ENCODE results near the gene SURF4.

The SURF4 gene

GRCh38 chr9:133366435-133366834 lies 9.4 kb downstream of the SURF4 start:
- peaks cover 73% of the 10 kb centered on the region for H3K79me2 ChIP-seq (ENCODE audit: low read length)
- no peak overlapping the region for H3K4me2 ChIP-seq (ENCODE audit: low read depth, low read length)
- TF ChIP-seq CTCF (IDR thresholded peaks at IDR 0.05; ENCODE audit: low read length) (no peak), EZH2 (optimal IDR thresholded peaks at IDR 0.05; ENCODE audit: low read depth, low read length) (no peak), EZH2phosphoT487 (IDR thresholded peaks at IDR 0.05; ENCODE audit: low read length) (no peak)
- H3K4me1 ChIP-seq (ENCODE audit: low read length), result no peaks in the 10 kb centered on the region
- H3K27ac ChIP-seq (ENCODE audit: low read length), result no peak overlapping the region
- H3K9me2 ChIP-seq (replicated peaks; ENCODE audit: insufficient read depth, low read length), result no peaks in the 10 kb centered on the region
- no peaks in the 10 kb centered on the region for H3K9me3 ChIP-seq (replicated peaks; ENCODE audit: insufficient read depth, low read length)
- DNase-seq, result no peak
- peaks cover 34% of the 10 kb centered on the region; the same call in 1 of the 2 replicates for H4K20me1 ChIP-seq (ENCODE audit: insufficient read depth, low read length)
- no peak overlapping the region for H2AFZ ChIP-seq (ENCODE audit: low read length)
- no peaks in the 10 kb centered on the region for H3K27me3 ChIP-seq (replicated peaks; ENCODE audit: insufficient read depth, low read length)
- no peak overlapping the region for H3K9ac ChIP-seq (ENCODE audit: low read length)
- H3K36me3 ChIP-seq (replicated peaks; ENCODE audit: insufficient read depth, low read length), result peaks cover 13% of the 10 kb centered on the region; the same call in 1 of the 2 replicates
- H3K4me3 ChIP-seq (ENCODE audit: low read length), result no peak overlapping the region
- H3F3A ChIP-seq (ENCODE audit: insufficient read depth, low read length), result no peaks in the 10 kb centered on the region

- Histone ChIP-seq H3K4me2 (ENCODE audit: low read depth, low read length) (no peak overlapping the region), H3K27me3 (replicated peaks; ENCODE audit: insufficient read depth, low read length) (no peaks in the 10 kb centered on the region), H3K79me2 (ENCODE audit: low read length) (peaks cover 55% of the 10 kb centered on the region), H3K27ac (ENCODE audit: low read length) (no peak overlapping the region), H4K20me1 (ENCODE audit: insufficient read depth, low read length) (0 out of 2 replicates have a peak, but pooled peaks cover 8% of the 10 kb centered on the region), H3K9me2 (replicated peaks; ENCODE audit: insufficient read depth, low read length) (no peaks in the 10 kb centered on the region), H2AFZ (ENCODE audit: low read length) (no peak overlapping the region), H3F3A (ENCODE audit: insufficient read depth, low read length) (no peaks in the 10 kb centered on the region), H3K36me3 (replicated peaks; ENCODE audit: insufficient read depth, low read length) (peaks cover 13% of the 10 kb centered on the region; the same call in 1 of the 2 replicates), H3K4me1 (ENCODE audit: low read length) (peaks cover 4% of the 10 kb centered on the region; the same call in 1 of the 2 replicates), H3K4me3 (ENCODE audit: low read length) (no peak overlapping the region), H3K9me3 (replicated peaks; ENCODE audit: insufficient read depth, low read length) (no peaks in the 10 kb centered on the region), H3K9ac (ENCODE audit: low read length) (no peak overlapping the region)
- TF ChIP-seq EZH2 (optimal IDR thresholded peaks at IDR 0.05; ENCODE audit: low read depth, low read length) (no peak), CTCF (IDR thresholded peaks at IDR 0.05; ENCODE audit: low read length) (no peak), EZH2phosphoT487 (IDR thresholded peaks at IDR 0.05; ENCODE audit: low read length) (no peak)
- no peak for DNase-seq
Observed at GRCh38 chr9:133362359-133363044, 13.4 kb downstream of the SURF4 start.

GRCh38 chr9:133361507-133362092 lies 14.3 kb downstream of the SURF4 start:
- Histone ChIP-seq H3K4me1 (ENCODE audit: low read length) (peaks cover 8% of the 10 kb centered on the region; the same call in 1 of the 2 replicates), H4K20me1 (ENCODE audit: insufficient read depth, low read length) (0 out of 2 replicates have a peak, but pooled peaks cover 8% of the 10 kb centered on the region), H3K79me2 (ENCODE audit: low read length) (peaks cover 55% of the 10 kb centered on the region), H3F3A (ENCODE audit: insufficient read depth, low read length) (no peaks in the 10 kb centered on the region), H3K9me3 (replicated peaks; ENCODE audit: insufficient read depth, low read length) (no peaks in the 10 kb centered on the region), H3K27ac (ENCODE audit: low read length) (no peak overlapping the region), H2AFZ (ENCODE audit: low read length) (no peak overlapping the region), H3K4me2 (ENCODE audit: low read depth, low read length) (no peak overlapping the region), H3K4me3 (ENCODE audit: low read length) (no peak overlapping the region), H3K9me2 (replicated peaks; ENCODE audit: insufficient read depth, low read length) (no peaks in the 10 kb centered on the region), H3K36me3 (replicated peaks; ENCODE audit: insufficient read depth, low read length) (peaks cover 13% of the 10 kb centered on the region; the same call in 1 of the 2 replicates), H3K27me3 (replicated peaks; ENCODE audit: insufficient read depth, low read length) (no peaks in the 10 kb centered on the region), H3K9ac (ENCODE audit: low read length) (no peak overlapping the region)
- DNase-seq, result no peak
- TF ChIP-seq CTCF (IDR thresholded peaks at IDR 0.05; ENCODE audit: low read length), result no peak
- TF ChIP-seq EZH2 (optimal IDR thresholded peaks at IDR 0.05; ENCODE audit: low read depth, low read length), result no peak
- TF ChIP-seq EZH2phosphoT487 (IDR thresholded peaks at IDR 0.05; ENCODE audit: low read length), result no peak

Measured in MM.1S (cell line).